C4-2B (cell line): ENCODE data around the gene TPPP.

ENCODE experiments used
- CTCF ChIP-seq: fragments of 450-650 bp; conservative IDR thresholded peaks from 2 replicates; pipeline ENCODE4 v1.5.1; 2017; ENCODE audit warnings: mild to moderate bottlenecking
- ZFX ChIP-seq: fragments of 450-650 bp; IDR thresholded peaks from 2 replicates; pipeline ENCODE4 v1.6.1; 2017

GRCh38 chr5:639584-640213 lies 53.5 kb downstream of the TPPP start:
- TF ChIP-seq CTCF (no peak), ZFX (no peak)
